ENCODE data around the gene RNF123.

Gene RNF123

DNA sequence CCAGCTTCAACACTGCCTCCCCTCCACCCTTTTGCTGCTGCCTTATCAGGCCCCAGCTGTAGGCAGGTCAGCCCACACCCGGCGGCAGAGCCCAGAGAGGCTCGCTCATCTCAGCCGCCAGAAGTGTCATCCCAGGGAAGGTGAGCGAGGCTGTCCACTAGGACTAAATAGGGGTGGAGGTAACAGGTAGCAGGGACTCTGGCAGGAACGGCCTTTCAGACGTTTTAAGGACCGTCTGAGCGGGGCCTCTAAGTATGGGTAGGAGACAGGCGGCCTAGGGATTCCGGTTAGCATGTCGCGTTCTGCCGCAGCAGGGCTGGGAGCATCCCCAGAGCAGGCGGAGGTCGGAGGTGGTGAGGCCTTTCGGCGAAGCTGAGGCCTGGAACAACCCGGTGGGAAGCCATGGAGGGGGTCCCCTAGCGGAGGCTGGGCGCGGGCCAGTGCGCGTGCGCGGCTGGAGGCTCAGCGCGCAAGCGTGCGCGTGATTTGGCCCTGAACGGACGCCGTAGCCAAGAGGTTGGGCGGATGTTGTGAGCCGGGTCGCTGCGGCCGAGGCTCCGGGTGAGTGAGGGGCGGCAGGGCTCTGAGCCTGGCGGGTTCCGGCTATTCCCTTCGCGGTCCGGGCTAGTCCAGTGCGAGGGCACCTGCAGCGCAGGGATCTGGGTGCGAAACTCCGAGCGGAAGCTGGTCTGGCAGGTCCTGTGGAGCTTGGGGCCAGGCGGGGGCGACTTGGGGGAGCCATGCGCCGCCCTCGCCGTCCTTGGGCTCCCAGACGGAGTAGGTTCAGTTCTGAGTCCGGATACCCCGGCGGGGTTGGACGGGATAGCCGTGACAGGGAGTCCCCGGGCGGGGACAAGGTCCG lies at the start of gene RNF123, which contains the start of gene MST1:
Gene RNF123 (plus strand): TSS at position 512 of the 862 bp plus-strand sequence. CDS start 1,609 bp downstream, outside the sequence.
Gene MST1 (minus strand): TSS at position 429 of the 862 bp plus-strand sequence. CDS start 783 bp downstream, outside the sequence.
- FAIRE-seq, result no peak

- FAIRE-seq, result no peak
Measured at GRCh38 chr3:49641292-49641691, 48.1 kb upstream of the RNF123 start.

DNA sequence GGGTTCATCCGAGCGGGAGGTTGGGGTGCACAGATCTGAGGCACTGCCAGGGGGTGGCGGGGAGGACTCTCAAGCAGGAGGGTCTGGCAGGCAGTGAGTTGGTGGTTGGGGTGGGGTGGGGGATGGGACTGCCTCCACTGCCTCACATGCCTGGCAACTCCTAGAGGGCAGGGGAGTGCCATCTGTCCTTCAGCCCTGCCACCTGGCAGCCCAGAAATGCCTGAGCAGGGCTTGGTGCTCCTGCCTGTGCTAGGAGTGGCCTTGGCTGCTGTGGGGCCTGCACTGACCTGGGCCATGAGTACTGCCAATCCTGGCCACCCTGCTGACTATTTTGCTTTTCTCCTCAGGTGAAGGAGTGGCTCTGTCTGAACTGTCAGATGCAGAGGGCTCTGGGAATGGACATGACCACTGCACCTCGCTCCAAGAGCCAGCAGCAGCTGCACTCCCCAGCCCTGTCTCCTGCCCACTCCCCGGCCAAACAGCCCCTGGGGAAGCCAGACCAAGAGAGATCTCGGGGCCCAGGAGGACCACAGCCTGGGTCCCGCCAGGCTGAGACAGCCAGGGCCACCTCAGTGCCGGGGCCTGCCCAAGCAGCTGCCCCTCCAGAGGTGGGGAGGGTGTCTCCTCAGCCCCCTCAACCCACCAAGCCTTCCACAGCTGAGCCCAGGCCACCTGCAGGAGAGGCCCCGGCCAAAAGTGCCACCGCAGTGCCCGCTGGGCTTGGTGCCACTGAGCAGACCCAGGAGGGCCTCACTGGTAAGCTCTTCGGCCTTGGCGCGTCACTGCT lies 47.2 kb upstream of the RNF123 start:
- no peak for FAIRE-seq

DNA sequence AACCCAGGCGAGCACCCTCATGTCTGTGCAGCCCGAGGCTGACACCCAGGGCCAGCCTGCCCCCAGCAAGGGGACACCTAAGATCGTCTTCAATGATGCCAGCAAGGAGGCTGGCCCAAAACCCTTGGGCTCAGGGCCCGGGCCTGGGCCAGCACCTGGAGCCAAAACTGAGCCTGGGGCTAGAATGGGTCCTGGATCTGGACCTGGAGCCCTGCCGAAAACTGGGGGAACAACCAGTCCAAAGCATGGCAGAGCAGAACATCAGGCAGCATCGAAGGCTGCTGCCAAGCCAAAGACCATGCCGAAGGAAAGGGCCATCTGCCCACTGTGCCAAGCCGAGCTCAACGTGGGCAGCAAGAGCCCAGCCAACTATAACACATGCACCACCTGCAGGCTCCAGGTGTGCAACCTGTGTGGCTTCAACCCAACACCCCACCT lies 46.6 kb upstream of the RNF123 start:
- no peak for FAIRE-seq

DNA sequence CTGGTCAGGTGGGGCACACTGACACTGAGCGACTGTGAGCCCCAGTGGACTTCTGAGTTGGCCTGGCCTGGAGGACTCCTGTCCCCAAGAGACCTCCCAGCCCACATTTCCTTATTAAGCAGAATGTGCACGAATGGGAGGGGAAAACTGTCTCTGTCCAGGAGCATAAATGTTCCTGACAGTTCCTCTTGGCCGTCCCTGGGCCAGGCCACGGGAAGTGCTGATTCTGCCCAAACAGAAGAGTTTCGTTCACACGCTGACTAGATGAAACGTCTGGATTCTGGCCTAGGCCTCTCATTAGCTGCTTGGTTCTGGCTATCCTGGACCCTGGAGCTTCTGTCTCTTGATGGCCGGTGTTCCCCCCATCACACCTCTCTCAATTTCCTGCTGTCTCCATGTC lies 44.7 kb upstream of the RNF123 start:
- no peak for FAIRE-seq

DNA sequence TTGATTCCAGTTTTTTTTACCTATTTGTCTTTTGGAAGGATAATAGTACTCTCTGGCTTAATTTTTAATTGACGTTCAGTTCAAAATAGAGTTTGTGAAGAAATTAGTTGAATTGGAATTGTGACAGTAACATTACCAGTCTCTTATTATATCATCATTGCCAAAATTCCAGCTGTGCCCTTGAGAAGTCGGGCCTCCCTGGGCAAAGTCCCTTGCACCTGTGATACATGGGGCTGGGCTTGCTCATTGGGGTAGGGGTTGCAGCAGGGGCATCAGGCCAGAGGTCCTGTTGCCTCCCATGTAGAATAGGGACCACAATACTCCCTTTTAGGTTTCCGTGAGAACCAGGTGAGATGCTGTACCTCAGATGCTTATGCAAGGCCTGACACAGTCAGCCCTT lies 43.1 kb upstream of the RNF123 start:
- FAIRE-seq, result no peak

- peak; percentile 94 for FAIRE-seq
Measured at GRCh38 chr3:49647741-49648140, 41.6 kb upstream of the RNF123 start.

DNA sequence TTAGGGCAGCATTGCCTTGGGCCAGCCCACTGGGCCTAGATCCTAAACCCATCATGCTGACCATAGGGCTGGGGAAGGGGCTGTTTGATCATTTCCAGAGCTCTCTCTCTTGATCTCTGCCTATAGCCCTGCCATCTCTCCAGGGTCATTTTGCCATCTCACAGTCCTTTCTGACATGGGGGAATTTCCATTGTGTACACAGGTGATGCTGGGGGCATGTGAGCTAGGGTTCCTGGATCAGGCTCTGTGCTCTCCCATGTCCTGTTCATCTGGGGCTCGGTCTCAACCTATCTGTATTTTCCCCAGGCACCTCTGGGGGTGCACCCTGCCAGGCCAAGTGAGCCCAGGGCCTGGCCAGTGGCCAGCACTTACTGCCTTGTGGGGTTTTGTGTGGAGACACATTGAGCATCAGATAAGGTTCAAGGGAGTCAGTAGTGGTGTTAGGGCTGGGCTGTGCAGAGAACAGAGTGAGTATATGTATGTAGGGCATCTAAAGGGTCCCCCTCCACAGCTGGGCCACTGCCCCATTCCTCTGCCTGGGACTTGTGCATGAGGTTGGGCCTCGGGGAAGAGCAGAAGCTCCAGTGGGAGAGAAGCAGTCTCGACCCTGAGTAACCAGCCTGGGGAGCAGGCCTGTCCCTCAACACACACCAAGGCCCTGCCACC lies 40.9 kb upstream of the RNF123 start:
- no peak for FAIRE-seq

DNA sequence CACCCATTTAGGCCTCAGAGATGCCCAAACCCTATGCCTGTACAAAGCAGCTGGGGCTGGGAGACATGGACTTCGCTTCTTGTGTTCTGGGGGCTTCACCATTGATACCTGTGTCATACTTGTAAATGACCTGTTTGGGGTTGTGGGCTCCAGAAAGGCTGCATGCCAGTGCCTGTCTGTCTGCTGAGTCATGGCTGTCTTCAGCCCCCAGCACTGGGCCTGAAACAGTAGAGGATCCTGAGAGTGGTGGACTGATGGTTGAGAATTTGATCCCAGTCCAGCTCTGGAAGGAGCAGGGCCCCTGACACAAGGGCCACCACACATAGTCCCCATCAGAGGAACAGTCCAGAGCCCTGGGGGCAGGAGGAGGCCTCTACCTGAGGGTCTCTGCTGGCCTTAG lies 39.8 kb upstream of the RNF123 start:
- FAIRE-seq, result no peak

- no peak for FAIRE-seq
Measured at GRCh38 chr3:49650177-49650576, 39.2 kb upstream of the RNF123 start.

DNA sequence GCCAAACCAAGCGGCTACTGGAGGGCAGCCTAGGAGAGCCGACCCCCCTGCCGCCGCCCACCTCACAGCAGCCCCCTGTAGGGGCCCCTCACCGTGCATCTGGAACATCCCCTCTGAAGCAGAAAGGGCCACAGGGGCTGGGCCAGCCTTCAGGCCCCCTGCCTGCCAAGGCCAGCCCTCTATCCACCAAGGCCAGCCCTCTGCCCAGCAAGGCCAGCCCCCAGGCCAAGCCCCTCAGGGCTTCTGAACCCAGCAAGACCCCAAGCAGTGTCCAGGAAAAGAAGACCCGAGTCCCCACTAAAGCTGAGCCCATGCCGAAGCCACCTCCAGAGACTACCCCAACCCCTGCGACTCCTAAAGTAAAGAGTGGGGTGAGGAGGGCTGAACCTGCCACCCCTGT lies 38.7 kb upstream of the RNF123 start:
- FAIRE-seq, result no peak

DNA sequence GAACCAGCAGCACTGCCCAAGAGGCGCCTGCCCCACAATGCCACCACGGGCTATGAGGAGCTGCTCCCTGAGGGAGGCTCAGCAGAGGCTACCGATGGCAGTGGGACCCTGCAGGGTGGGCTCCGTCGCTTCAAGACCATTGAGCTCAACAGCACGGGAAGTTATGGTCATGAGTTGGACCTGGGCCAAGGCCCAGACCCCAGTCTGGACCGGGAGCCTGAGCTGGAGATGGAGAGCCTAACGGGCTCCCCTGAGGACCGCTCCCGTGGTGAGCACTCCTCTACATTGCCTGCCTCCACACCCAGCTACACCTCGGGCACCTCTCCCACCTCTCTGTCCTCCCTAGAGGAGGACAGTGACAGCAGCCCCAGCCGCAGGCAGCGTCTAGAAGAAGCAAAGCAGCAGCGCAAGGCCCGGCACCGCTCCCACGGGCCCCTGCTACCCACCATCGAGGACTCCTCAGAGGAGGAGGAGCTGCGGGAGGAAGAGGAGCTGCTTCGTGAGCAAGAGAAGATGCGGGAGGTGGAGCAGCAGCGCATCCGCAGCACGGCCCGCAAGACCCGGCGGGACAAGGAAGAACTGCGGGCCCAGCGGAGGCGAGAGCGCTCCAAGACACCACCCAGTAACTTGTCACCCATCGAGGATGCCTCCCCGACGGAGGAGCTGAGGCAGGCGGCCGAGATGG lies 37.0 kb upstream of the RNF123 start:
- no peak for FAIRE-seq

GRCh38 chr3:49652903-49653415 lies 36.4 kb upstream of the RNF123 start:
- no peak for FAIRE-seq

DNA sequence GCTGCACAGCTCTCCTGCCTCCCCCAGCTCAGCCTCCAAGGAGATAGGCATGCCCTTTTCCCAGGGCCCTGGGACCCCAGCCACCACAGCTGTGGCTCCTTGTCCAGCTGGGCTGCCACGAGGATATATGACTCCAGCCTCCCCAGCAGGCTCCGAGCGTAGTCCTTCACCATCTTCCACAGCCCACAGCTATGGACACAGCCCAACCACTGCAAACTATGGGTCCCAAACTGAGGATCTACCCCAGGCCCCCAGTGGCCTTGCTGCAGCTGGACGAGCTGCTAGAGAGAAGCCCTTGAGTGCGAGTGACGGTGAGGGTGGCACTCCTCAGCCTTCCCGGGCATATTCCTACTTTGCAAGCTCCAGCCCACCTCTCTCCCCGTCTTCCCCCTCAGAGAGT lies 35.7 kb upstream of the RNF123 start:
- no peak for FAIRE-seq

DNA sequence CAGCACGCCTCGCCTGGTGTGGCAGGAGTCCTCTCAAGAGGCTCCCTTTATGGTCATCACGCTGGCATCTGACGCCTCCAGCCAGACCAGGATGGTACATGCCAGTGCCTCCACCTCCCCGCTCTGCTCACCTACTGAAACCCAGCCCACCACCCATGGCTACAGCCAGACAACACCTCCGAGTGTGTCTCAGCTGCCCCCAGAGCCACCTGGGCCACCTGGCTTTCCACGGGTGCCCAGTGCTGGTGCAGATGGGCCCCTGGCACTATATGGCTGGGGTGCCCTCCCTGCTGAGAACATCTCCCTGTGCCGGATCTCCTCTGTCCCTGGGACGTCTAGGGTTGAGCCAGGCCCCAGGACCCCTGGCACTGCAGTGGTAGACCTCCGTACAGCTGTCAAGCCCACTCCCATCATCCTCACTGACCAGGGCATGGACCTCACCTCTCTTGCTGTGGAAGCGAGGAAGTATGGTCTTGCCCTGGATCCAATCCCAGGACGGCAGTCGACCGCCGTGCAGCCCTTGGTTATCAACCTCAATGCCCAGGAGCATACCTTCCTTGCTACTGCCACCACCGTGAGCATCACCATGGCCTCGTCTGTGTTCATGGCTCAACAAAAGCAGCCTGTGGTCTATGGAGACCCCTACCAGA lies 35.1 kb upstream of the RNF123 start:
- no peak for FAIRE-seq

GRCh38 chr3:49654955-49655556 lies 34.3 kb upstream of the RNF123 start:
- no peak for FAIRE-seq

- FAIRE-seq, result no peak
Measured at GRCh38 chr3:49655731-49656285, 33.5 kb upstream of the RNF123 start.

- FAIRE-seq, result no peak
Measured at GRCh38 chr3:49656541-49657112, 32.7 kb upstream of the RNF123 start.

- FAIRE-seq, result no peak
Measured at GRCh38 chr3:49657208-49657915, 32.0 kb upstream of the RNF123 start.

DNA sequence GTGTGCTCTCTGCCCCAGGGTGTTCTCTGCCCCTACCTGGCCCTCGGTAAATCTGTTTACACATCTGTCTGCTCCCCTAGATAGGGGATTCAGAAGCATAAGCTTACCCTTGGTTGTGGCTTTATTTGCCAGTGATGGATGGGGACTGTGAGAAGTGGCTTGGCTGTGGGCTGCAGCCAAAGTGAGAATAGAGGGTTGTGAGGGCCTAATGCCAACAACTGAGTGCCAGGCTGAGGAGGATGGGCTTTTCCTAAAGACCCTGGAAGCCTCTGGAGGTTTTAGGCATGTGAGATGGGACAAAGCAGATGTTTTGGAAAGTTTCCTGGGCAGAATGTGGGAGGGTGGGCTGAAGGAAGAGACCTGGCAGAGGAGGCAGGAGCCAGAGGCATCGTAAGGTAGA lies 30.6 kb upstream of the RNF123 start:
- FAIRE-seq, result no peak
